ENCODE measurements around the gene SPDL1.

- TF ChIP-seq EP300 (IDR thresholded peaks at IDR 0.05) (no peak), POLR2AphosphoS5 (IDR thresholded peaks at IDR 0.05) (no peak), CTCF (IDR thresholded peaks at IDR 0.05) (no peak), POLR2A (IDR thresholded peaks at IDR 0.05) (no peak)
Measured at GRCh38 chr5:169634606-169635005, 51.0 kb downstream of the SPDL1 start.

Measured in stomach (tissue), 4 donors.